ENCODE results near the gene PEX5.
"Not testable (repeated sequence)": the region's sequence is repeated elsewhere in the genome, so short reads cannot be mapped to it uniquely, and the experiment has no call there.

PEX5 gene

DNA sequence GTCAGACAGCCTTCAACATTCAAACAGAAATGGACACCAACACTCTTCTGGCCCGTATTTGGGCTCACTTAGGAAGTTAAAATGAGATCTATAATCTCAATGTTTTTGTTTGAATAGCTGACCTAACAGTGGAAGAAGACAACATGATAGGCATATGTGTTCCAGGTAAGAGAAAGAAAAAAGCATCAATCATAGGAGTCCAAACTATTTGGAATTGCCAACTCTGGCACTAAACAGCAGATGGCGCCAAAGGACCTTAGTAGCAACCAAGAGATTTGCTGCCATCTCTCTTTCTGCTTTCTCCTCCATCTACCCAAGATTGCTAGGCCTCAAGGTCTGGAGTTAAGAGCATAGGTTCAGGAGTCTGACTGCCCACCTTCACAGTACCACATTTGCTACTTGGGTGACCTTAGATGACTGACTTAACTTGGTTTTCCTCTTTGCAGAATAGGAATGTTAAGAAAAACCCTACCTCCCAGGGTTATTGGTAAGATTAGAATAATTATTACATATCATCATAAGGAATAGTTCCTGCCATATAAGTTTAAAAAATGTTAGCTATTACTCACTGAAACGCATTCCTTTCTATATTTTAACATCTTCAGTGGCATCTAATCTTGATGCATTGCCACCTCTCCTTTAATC is 30.2 kb downstream of the PEX5 start:
- DNase-seq: peak; percentile 33

DNA sequence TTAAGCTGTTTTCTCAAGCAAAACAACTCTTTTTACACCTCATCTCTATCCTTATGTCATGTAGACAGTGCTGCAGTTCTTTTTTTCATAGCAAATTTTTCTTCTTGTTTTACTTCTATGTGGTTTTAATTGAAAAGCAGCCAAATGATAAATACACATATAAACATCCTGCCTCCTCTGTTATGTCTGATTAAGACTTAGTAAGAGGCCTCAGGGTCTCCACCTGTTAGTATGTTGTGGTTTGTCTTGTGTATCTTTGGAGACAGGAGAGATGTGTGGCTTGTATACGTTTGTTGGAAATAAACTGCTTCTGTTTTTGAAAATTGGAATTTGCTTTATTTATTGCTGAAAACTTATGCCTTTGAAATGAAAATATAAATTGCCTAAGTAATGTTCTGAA is 32.0 kb downstream of the PEX5 start:
- no peak for DNase-seq

DNA sequence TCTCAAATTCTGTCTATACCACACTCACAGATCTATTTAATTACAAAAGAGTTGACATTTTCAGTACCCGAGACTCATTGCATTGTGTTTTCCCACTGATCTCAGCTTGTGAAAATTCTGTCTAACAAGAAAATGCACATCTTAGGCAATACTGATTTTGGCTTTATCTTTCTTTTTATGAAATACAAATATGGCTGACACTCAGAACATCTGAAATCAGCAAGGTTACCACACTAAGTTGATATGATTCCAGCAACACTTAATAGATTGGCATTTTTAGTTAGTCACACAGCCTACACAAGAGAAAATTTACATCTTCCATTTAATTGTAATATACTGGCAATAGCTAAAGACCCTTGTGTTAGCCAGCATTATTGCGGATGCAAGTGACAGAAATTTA is 40.3 kb downstream of the PEX5 start:
- DNase-seq: no peak

DNA sequence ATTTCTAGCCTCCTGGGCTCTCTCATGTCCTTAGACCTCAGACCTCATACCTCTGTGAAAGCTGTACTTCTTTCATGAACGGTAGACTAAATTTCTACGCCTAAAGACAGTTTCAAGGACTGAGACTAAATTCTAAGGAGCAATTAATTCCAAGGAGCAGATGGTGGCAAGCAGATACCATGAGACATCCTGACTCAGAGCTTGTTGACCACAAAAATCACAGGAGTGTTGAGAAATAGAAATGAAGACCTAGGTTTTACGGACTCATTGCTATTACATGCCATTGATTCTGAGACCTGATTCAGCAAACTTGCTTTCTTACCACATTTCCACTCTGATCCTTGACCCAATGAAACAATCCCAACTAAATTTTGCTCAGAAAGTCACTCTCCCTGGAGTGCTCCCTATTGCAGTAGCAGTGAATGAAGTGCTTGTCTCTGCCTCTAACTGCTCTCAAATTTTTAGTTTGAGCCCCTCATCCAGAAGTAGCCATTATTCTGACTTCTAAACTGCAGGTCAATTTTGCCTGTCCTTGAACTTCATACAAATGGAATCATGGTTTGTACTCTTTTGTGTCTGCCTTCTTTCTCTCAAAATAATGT is 52.0 kb downstream of the PEX5 start:
- DNase-seq: no peak

DNA sequence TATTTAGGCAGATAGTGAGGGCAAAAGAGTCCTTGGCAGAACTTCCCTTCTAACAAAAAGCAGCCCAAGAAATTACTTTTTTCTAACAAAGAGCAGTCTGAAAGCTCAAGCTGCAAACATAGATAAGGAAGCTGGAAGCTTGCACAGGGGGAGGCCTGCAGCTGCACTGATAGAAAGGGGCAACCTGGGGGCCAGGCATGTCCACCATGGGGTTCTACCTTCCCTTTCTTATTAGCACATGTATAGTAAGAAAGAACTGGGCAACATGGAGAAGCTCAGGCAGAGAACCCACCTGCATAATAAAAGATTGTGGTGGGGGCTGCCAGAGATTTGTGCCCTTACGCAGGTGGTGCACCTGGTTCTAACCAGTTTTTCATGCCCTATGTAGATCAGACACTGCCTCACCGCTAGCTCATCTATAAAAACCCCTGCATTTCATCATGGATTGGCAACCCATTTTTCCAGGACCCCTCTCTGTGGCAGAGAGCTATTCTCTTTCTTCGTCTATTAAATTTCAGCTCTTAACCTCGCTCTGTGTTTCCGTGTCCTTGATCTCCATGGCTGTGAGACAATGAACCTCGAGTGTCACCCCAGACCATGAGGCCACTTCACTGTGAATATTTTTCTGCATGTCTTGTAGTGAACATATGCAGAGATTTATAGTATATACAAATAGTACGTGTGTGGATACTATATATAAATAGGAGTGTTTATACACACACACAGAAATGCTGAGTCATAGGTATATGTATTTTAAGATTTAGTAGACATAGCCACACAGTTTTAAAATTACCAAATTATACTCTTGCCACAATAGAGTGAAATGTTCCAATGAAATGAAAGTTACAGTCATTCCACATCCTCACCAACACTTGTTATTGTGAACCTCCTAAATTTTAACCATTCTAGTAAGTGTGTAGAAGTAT is 53.0 kb downstream of the PEX5 start:
- DNase-seq: no peak

DNA sequence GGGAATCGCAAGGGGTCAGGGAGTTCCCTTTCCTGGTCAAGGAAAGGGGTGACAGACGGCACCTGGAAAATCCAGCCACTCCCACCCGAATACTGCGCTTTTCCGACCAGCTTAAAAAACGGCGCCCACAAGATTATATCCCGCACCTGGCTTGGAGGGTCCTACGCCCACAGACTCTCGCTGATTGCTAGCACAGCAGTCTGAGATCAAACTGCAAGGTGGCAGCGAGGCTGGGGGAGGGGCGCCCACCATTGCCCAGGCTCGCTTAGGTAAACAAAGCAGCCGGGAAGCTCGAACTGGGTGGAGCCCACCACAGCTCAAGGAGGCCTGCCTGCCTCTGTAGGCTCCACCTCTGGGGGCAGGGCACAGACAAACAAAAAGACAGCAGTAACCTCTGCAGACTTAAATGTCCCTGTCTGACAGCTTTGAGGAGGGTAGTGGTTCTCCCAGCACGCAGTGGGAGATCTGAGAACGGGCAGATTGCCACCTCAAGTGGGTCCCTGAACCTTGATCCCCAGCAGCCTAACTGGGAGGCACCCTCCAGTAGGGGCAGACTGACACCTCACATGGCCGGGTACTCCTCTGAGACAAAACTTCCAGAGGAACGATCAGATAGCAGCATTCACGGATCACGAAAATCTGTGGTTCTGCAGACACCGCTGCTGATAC is 62.0 kb downstream of the PEX5 start:
- not testable (repeated sequence) for DNase-seq

DNA sequence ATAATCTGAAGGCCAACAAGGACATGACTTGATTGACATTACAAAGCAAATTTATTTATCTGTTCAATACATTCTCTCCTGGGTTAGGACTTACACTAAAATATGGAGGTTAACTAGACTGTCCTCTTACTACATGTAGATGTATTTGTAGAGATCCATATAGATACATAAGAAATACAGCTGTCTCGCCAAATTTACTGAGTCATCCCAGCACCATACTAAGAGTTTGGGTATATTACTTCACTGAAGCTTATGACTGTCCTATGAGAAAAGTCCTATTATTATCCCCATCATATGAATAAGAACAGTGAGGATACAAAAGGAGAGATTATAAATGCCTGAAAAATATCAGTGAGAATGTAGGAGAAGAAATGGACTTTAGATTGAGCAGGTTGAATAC is 69.6 kb downstream of the PEX5 start:
- no peak for DNase-seq
